Gastroesophageal sphincter (tissue), 3 donors: ENCODE results near the gene PTPRN2.

Source experiments
- CTCF ChIP-seq, 4 experiments: fragments of 200-600 bp in 2 of 4; fragments of 450-650 bp in 2 of 4; sonication (generic) in 1 of 4; IDR thresholded peaks; one replicate each; pipeline ENCODE4 v1.5.1; 2017 to 2019; ENCODE audit warnings: antibody characterized with exemption in 4 of 4, mild to moderate bottlenecking in 2 of 4, moderate library complexity in 2 of 4
- POLR2A ChIP-seq, 2 donors: fragments of 450-650 bp; IDR thresholded peaks; one replicate each; pipeline ENCODE4 v1.6.1; 2017; ENCODE audit warnings: antibody characterized with exemption in 2 of 2, mild to moderate bottlenecking in 2 of 2, moderate library complexity in 1 of 2

GRCh38 chr7:158489462-158490155 lies 98.0 kb downstream of the PTPRN2 start:
- TF ChIP-seq CTCF (IDR thresholded peaks at IDR 0.05) (no peak), POLR2A (IDR thresholded peaks at IDR 0.05) (no peak)
